Mucosa of stomach (tissue), 1 donor: ENCODE measurements around the gene EHD3.

Source experiments
- H3K27me3 ChIP-seq: one replicate; pipeline ENCODE4 v1.7.0; 2013; ENCODE audit warnings: mild to moderate bottlenecking, low read length; ENCODE audit not compliant: control insufficient read depth, insufficient read depth
- H3K36me3 ChIP-seq: one replicate; pipeline ENCODE4 v1.7.0; 2013; ENCODE audit warnings: low read length; ENCODE audit not compliant: control insufficient read depth, insufficient read depth
- H3K4me1 ChIP-seq: one replicate; pipeline ENCODE4 v1.7.0; 2013; ENCODE audit warnings: mild to moderate bottlenecking, low read length; ENCODE audit not compliant: control insufficient read depth, insufficient read depth
- H3K4me3 ChIP-seq: one replicate; pipeline ENCODE4 v1.7.0; 2013; ENCODE audit warnings: low read length
- H3K9ac ChIP-seq: one replicate; pipeline ENCODE4 v1.7.0; 2013; ENCODE audit warnings: mild to moderate bottlenecking, low read length, moderate library complexity
- H3K9me3 ChIP-seq: one replicate; pipeline ENCODE4 v1.7.0; 2013; ENCODE audit warnings: mild to moderate bottlenecking, low read length, moderate library complexity; ENCODE audit not compliant: control insufficient read depth
- donor health status: Pancreatic carcinoma.

EHD3 gene

GRCh38 chr2:31233741-31234682 is at the start of gene EHD3:
Gene EHD3 (plus strand): TSS chr2:31234152. CDS start chr2:31234622, 470 bp downstream.
- H3K9me3 ChIP-seq: no peaks in the 10 kb centered on the region
- peaks cover 11% of the 10 kb centered on the region for H3K4me1 ChIP-seq
- H3K27me3 ChIP-seq: no peaks in the 10 kb centered on the region
- peak within 1 kb of the TSS; percentile 31 for H3K4me3 ChIP-seq
- no peak within 1 kb of the TSS for H3K9ac ChIP-seq
- H3K36me3 ChIP-seq: no peaks in the 10 kb centered on the region

DNA sequence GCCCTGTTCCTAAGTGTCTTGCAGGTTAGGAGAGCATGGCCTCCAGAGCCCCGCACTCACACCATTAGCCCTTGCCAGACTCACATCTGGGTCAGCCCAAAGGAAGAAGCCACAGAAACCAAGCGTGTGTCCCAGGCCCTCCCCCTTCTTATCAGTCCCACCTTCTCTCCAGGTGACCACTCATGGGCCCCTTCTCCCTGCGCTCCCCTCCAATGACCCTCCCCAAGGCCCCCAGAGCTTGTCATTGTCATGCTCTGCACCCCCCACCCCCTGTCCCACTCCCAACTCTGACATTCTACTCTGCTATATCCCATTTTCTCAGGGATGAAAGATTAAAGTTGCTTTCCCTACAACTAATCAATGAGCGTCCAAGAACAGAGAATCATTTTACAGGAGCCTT is 46.8 kb upstream of the EHD3 start:
- Histone ChIP-seq H3K36me3 (no peaks in the 10 kb centered on the region), H3K27me3 (peaks cover 3% of the 10 kb centered on the region), H3K4me3 (no peak overlapping the region), H3K9ac (no peak overlapping the region), H3K9me3 (no peaks in the 10 kb centered on the region), H3K4me1 (no peaks in the 10 kb centered on the region)

- Histone ChIP-seq H3K4me3 (no peak overlapping the region), H3K9ac (no peak overlapping the region), H3K9me3 (no peaks in the 10 kb centered on the region), H3K4me1 (no peaks in the 10 kb centered on the region), H3K36me3 (no peaks in the 10 kb centered on the region), H3K27me3 (peaks cover 3% of the 10 kb centered on the region)
Observed at GRCh38 chr2:31188131-31188530, 45.8 kb upstream of the EHD3 start.

- Histone ChIP-seq H3K36me3 (no peaks in the 10 kb centered on the region), H3K9ac (no peak overlapping the region), H3K4me1 (no peaks in the 10 kb centered on the region), H3K4me3 (no peak overlapping the region), H3K9me3 (no peaks in the 10 kb centered on the region), H3K27me3 (peaks cover 3% of the 10 kb centered on the region)
Observed at GRCh38 chr2:31189141-31189540, 44.8 kb upstream of the EHD3 start.

- no peak overlapping the region for H3K4me3 ChIP-seq
- no peaks in the 10 kb centered on the region for H3K4me1 ChIP-seq
- no peaks in the 10 kb centered on the region for H3K36me3 ChIP-seq
- no peak overlapping the region for H3K9ac ChIP-seq
- H3K27me3 ChIP-seq: peaks cover 3% of the 10 kb centered on the region
- H3K9me3 ChIP-seq: no peaks in the 10 kb centered on the region
Observed at GRCh38 chr2:31190188-31190587, 43.8 kb upstream of the EHD3 start.

DNA sequence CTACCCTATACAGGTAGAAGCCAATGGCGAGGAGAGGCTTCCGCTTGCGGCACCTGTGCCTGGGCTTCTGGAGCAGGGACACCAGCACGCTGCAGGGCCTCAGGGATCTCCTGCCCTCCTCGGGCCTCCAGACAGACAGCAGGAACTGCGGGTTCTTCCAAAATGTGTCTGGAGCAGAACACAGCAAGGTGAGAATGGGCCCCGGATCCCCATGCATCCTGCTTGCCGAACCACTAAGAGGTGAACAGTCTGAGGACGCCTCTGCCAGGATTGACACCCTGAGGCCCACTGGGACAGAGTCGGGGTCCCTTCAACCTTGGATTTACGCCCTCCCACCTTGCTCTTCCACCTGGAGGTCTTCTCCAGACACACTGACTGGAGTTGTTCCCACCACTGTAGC is 42.0 kb upstream of the EHD3 start:
- no peaks in the 10 kb centered on the region for H3K4me1 ChIP-seq

DNA sequence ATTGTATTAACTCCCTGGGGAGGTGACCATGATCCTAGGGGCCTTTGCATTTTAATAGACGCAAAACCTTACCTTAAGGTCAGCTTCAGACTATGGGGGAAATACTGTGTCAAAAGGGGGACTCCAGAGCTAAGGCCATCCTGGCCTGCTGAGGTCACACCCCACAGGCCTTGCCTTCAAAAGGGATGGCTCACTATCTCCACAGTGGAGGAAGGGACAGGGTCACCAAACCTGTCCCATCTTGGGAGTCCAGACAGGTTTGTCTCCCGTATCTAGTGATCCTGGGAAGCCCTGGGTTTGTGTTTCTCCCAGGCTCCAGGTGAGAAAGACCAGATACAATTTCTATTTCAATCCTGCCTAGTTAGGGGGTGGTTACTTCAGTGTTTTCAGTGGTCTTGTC is 41.6 kb upstream of the EHD3 start:
- H3K27me3 ChIP-seq: peaks cover 3% of the 10 kb centered on the region
- no peak overlapping the region for H3K4me3 ChIP-seq
- no peaks in the 10 kb centered on the region for H3K36me3 ChIP-seq
- no peaks in the 10 kb centered on the region for H3K9me3 ChIP-seq
- H3K4me1 ChIP-seq: no peaks in the 10 kb centered on the region
- no peak overlapping the region for H3K9ac ChIP-seq

More for the DNA sequence above, 42.0 kb upstream of the EHD3 start:
- Histone ChIP-seq H3K9me3 (no peaks in the 10 kb centered on the region), H3K36me3 (no peaks in the 10 kb centered on the region), H3K4me3 (no peak overlapping the region), H3K9ac (no peak overlapping the region), H3K27me3 (peaks cover 3% of the 10 kb centered on the region)

DNA sequence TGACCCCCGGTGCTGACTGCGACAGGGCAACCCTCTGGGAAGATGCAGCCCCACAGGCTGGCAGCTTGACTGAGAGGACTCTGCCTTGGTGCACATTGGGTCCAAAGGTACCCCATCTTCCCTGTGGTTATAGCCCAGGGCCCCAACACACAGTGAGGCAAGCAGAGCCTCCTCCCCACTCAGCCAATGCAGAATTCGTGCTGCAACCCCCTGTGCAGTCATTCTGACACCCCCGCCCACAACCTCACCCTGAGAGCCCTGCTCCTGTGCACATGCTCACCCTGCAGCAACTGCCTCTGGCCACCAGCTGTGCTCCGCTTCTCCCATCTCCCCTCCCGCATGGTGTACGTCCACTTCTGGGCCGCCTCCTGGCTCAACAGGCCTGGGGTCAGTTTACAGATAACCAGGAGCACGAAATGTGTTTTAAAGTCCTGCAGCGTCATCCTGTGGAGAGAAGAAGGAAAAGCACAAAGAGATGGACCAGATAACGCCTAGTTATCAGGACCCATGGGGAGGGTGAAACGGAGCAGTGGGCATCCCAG is 41.0 kb upstream of the EHD3 start:
- Histone ChIP-seq H3K27me3 (peaks cover 3% of the 10 kb centered on the region), H3K36me3 (no peaks in the 10 kb centered on the region), H3K9ac (no peak overlapping the region), H3K9me3 (no peaks in the 10 kb centered on the region), H3K4me3 (no peak overlapping the region), H3K4me1 (no peaks in the 10 kb centered on the region)

- H3K4me1 ChIP-seq: no peaks in the 10 kb centered on the region
- no peak overlapping the region for H3K4me3 ChIP-seq
- H3K27me3 ChIP-seq: peaks cover 3% of the 10 kb centered on the region
- H3K36me3 ChIP-seq: no peaks in the 10 kb centered on the region
- H3K9ac ChIP-seq: no peak overlapping the region
- H3K9me3 ChIP-seq: no peaks in the 10 kb centered on the region
Observed at GRCh38 chr2:31193806-31194205, 40.1 kb upstream of the EHD3 start.

DNA sequence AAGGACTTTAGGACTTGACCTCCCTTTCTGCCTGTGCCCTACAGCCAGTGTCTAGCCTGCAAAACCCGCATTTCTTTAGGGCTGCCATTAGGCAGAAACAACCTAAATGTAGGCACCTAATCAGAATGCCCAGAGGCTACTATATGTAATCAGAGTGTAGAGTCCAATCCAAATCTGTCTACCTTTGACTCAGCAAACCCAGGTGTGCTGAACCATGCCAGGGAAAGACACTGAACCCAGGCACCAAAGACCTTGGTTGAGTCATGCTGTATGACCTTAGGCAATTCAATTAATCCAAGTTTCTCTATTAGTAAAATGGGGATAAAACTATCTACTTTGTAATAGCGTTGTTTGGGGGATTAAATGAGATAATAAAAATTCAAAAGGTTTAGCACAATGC is 37.3 kb upstream of the EHD3 start:
- Histone ChIP-seq H3K4me3 (no peak overlapping the region), H3K4me1 (no peaks in the 10 kb centered on the region), H3K36me3 (no peaks in the 10 kb centered on the region), H3K27me3 (peaks cover 3% of the 10 kb centered on the region), H3K9ac (no peak overlapping the region), H3K9me3 (no peaks in the 10 kb centered on the region)

DNA sequence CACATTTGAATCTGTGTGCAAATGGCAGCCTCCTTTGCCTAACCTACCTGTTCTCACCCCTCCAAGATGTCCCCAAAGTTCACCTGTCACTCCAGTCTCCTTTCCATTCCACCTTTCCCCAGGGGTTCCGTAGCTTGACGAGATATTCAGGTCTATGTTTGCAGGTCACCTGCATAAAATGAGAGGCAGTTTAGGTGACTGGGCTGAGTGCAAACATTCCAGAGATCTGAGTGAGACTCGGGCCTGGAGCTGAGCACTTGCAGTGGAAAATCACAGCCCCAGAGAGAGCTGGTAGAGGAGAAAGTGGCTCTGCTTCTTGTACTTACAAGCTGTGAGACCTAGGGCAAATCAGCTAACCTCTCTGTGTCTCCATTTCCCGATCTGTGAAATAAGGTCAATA is 36.8 kb upstream of the EHD3 start:
- Histone ChIP-seq H3K27me3 (peaks cover under 1% of the 10 kb centered on the region), H3K36me3 (no peaks in the 10 kb centered on the region), H3K9ac (no peak overlapping the region)

GRCh38 chr2:31197669-31198068 is 36.3 kb upstream of the EHD3 start:
- no peak overlapping the region for H3K9ac ChIP-seq
- H3K9me3 ChIP-seq: no peaks in the 10 kb centered on the region
- no peak overlapping the region for H3K4me3 ChIP-seq
- H3K27me3 ChIP-seq: no peaks in the 10 kb centered on the region
- no peaks in the 10 kb centered on the region for H3K4me1 ChIP-seq
- H3K36me3 ChIP-seq: no peaks in the 10 kb centered on the region

More for the DNA sequence above, 36.8 kb upstream of the EHD3 start:
- H3K4me3 ChIP-seq: no peak overlapping the region
- no peaks in the 10 kb centered on the region for H3K9me3 ChIP-seq
- no peaks in the 10 kb centered on the region for H3K4me1 ChIP-seq
